AG10803 (cell line): ENCODE results near the gene COIL.
A peak's percentile ranks its signal among the peaks of the same experiment; 100 is the strongest.

Source experiments
- DNase-seq: peaks from one replicate; pipeline ENCODE4 v3.0.0; 2010; ENCODE audit warnings: low read depth
- H3K4me3 ChIP-seq: 2 replicates; pipeline ENCODE4 v1.5.1; 2011; ENCODE audit warnings: mild to moderate bottlenecking, low read length, control low read depth
- TF ChIP-seq, protein P1 (sequence below): conservative IDR thresholded peaks from 2 replicates; pipeline ENCODE4 v1.5.1; 2011; ENCODE audit warnings: mild to moderate bottlenecking, low read length, control low read depth, inconsistent platforms

COIL gene

DNA sequence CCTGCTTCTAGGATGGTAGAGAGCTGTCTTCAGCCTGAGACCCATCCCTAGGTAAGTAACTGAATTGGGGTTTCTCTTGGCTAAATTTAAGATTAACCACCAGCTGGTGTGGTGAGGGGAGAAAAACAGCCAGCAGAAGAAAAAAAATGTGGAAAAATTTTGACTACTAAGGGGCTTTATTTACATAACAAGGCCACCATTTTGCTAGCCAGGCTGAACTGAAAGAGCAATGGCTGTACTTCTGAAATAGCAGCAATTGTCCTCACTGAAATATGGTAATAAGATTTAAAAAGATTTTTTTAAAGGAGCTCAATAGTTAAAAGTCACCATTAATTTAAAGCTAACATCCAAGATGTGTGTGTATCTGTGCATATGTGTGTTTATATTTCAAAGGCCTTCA is 34.6 kb downstream of the COIL start:
- DNase-seq: no peak
- no peak overlapping the region for H3K4me3 ChIP-seq
- TF ChIP-seq, protein P1, sequence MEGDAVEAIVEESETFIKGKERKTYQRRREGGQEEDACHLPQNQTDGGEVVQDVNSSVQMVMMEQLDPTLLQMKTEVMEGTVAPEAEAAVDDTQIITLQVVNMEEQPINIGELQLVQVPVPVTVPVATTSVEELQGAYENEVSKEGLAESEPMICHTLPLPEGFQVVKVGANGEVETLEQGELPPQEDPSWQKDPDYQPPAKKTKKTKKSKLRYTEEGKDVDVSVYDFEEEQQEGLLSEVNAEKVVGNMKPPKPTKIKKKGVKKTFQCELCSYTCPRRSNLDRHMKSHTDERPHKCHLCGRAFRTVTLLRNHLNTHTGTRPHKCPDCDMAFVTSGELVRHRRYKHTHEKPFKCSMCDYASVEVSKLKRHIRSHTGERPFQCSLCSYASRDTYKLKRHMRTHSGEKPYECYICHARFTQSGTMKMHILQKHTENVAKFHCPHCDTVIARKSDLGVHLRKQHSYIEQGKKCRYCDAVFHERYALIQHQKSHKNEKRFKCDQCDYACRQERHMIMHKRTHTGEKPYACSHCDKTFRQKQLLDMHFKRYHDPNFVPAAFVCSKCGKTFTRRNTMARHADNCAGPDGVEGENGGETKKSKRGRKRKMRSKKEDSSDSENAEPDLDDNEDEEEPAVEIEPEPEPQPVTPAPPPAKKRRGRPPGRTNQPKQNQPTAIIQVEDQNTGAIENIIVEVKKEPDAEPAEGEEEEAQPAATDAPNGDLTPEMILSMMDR: no peak

DNA sequence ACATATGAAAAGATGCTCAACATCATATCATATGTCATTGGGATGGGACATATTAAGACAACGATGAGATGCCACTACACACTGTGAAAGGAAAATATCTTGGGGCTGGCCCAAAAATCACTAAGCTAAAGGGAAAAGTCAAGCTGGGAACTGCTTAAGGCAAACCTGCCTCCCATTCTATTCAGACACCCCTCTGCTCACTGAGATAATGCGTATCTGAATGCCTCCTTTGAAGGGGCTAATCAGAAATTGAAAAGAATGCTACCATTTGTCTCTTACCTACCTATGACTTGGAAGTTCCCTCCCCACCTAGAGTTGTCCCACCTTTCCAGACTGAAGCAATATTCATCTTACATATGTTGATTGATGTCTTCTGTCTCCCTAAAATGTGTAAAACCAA is 35.8 kb downstream of the COIL start:
- no peak for DNase-seq
- TF ChIP-seq, protein P1: no peak
- no peak overlapping the region for H3K4me3 ChIP-seq

DNA sequence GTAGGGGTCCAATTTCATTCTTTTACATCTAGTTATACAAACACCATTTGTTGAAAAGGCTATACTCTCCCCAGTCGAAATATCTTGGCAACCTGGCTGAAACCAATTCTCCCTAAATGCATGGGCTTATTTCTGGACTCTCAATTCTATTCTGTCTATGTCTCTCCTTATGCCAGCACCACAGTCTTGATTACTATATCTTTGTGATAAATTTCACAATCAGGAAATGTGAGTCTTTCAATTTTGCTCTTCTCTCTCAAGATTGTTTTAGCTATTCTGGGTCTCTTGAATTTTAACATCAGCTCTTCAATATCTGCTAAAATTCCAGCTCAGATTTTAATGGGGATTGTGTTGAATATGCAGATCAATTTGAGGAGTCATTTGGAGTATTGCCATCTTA is 41.1 kb downstream of the COIL start:
- H3K4me3 ChIP-seq: no peak overlapping the region
- TF ChIP-seq, protein P1: no peak
- DNase-seq: no peak

DNA sequence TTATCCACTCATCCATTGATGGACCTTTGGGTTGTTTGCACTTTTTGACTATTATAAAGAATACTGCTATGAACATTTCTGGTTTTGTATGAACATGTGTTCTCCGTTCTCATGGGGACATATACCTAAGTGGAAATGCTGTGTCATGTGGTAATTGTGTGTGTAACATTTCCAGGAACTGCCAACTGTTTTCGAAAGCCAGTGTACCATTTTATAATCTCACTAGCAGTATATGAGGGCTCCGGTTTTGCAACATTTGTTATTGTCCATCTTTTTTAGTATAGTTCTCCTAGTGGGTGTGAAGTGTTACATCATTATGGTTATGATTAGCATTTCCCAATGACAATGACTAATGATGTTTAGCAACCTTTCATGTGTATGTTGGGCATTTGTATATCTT is 41.9 kb downstream of the COIL start:
- peak; percentile 62 for DNase-seq
- TF ChIP-seq, protein P1: no peak
- H3K4me3 ChIP-seq: no peak overlapping the region

DNA sequence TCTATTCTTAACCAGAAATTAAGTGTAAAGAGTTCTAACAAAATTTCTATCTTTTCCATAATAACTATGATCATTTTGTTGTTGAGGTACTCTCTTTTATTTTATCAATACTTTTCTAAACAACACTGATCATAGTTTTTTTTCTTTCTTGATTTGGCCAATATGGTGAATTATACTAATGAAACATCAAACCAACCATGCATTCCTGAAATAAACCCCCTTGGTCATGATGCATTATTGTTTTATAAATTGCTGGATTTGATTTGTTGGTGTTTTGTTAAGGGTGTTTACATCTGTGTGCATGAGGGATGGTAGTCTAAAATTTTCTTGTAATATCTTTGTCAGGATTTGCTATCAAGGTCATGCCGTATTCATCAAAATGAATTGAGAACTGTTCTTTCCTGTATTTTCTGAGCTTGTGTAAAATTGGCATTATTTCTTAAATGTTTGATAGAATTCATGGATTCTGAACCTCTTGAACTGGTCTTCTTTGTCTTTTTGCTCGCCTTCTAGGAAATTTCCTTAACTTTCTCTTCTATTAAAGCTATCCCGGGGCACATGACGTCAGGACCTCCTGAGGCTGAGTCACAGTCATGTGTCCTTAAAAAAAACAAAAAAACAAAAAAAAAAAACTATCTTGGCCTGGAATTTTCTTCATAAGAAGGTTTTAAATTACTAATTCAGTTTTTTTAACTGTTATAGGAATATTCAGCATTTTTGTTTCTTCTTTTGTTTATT is 43.1 kb downstream of the COIL start:
- DNase-seq: no peak
- H3K4me3 ChIP-seq: no peak overlapping the region
- TF ChIP-seq, protein P1: no peak

DNA sequence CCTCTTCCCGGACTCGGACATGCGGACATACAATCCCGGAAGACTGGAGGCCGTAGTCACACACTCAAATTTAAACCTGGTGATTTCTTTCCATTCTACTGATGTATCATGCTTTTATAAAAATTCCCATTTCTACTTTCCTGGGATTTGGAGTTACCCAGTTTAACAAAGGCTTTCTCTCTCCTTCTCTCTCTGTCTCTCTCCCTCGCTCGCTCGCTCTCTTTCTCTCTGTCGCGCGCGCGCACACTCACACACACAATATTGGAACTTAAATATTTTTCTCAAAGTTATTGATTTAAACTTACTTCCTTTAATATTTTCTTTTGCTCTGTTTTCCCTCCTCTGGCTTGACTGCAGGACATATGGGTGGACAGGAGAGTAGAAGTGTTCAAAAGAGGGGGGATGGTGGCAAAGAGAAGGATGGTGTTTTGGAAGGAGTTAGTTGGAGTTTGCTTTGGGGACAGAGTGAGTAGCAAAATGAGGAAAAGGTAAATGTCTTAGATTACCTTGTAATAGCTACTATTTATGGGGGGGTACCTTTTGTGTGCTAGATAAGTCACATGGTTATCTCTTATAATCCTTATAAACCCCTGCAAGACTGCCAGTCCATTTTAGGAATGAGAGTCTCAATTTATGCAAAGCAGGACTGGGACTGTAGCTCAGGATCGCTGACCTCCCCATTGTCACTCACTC is 46.1 kb downstream of the COIL start:
- peak overlapping the region; percentile 97 for H3K4me3 ChIP-seq
- TF ChIP-seq, protein P1: no peak
- DNase-seq: no peak
